ENCODE measurements around the gene SNX18.
"Not testable (repeated sequence)": the region's sequence is repeated elsewhere in the genome, so short reads cannot be mapped to it uniquely, and the experiment has no call there.

DNA sequence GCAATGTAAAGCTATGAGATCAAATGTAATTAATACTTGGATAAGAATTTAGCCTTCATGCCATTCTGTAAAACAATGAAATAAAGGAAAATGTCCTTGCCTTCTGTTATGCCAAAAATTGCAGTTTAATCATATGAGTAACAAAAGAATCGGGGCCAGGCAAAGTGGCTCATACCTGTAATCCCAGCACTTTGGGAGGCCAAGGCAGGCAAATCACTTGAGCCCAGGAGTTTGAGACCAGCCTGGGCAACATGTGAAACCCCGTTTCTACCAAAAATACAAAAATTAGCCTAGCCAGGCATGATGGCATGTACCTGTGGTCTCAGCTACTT is 27.9 kb upstream of the SNX18 start:
- TF ChIP-seq, protein P1, sequence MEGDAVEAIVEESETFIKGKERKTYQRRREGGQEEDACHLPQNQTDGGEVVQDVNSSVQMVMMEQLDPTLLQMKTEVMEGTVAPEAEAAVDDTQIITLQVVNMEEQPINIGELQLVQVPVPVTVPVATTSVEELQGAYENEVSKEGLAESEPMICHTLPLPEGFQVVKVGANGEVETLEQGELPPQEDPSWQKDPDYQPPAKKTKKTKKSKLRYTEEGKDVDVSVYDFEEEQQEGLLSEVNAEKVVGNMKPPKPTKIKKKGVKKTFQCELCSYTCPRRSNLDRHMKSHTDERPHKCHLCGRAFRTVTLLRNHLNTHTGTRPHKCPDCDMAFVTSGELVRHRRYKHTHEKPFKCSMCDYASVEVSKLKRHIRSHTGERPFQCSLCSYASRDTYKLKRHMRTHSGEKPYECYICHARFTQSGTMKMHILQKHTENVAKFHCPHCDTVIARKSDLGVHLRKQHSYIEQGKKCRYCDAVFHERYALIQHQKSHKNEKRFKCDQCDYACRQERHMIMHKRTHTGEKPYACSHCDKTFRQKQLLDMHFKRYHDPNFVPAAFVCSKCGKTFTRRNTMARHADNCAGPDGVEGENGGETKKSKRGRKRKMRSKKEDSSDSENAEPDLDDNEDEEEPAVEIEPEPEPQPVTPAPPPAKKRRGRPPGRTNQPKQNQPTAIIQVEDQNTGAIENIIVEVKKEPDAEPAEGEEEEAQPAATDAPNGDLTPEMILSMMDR (conservative IDR thresholded peaks at IDR 0.05; ENCODE audit: low read depth, low read length): not testable (repeated sequence)
- TF ChIP-seq EZH2 (IDR thresholded peaks at IDR 0.05; ENCODE audit: low read length, unreplicated experiment); EZH2phosphoT487 (IDR thresholded peaks at IDR 0.05; ENCODE audit: borderline replicate concordance, low read length): not testable (repeated sequence)
